Measurements from ENCODE around the gene OLFM1. TPM values are rescaled to one million over a fixed set of nuclear protein-coding genes. Genes with fewer than 3 reads are reported as not detected.

The OLFM1 gene
- total RNA-seq, 4 donors from 2014 or later, result 8.5 to 73.9 (median 19.1) TPM

- H3K27me3 ChIP-seq, result no peaks in the 10 kb centered on the region
These were observed 21.7 kb upstream of the OLFM1 start for GRCh38 chr9:135065804-135066203.

GRCh38 chr9:135066291-135066690, 21.2 kb upstream of the OLFM1 start:
- Histone ChIP-seq H3K9me3 (no peaks in the 10 kb centered on the region), H3K4me1 (no peaks in the 10 kb centered on the region), H3K36me3 (no peaks in the 10 kb centered on the region), H3K4me3 (no peak overlapping the region), H3K27me3 (no peaks in the 10 kb centered on the region), H3K27ac (no peak overlapping the region)
- no peak for DNase-seq
- TF ChIP-seq CTCF (IDR thresholded peaks at IDR 0.05), result no peak
- TF ChIP-seq POLR2A (IDR thresholded peaks at IDR 0.05), result no peak
- intact Hi-C loops (cut with DNase I; ENCODE audit: low total_unique reads), result no loop called here

More at GRCh38 chr9:135065804-135066203, 21.7 kb upstream of the OLFM1 start:
- H3K27ac ChIP-seq, result no peak overlapping the region
- no peaks in the 10 kb centered on the region for H3K36me3 ChIP-seq
- no peak for DNase-seq
- intact Hi-C loops (cut with DNase I; ENCODE audit: low total_unique reads), result no loop called here
- no peaks in the 10 kb centered on the region for H3K4me1 ChIP-seq
- H3K4me3 ChIP-seq, result no peak overlapping the region
- TF ChIP-seq POLR2A (IDR thresholded peaks at IDR 0.05), result no peak
- no peak for TF ChIP-seq CTCF (IDR thresholded peaks at IDR 0.05)
- H3K9me3 ChIP-seq, result no peaks in the 10 kb centered on the region

- Histone ChIP-seq H3K36me3 (no peaks in the 10 kb centered on the region), H3K27me3 (no peaks in the 10 kb centered on the region), H3K4me1 (no peaks in the 10 kb centered on the region), H3K9me3 (no peaks in the 10 kb centered on the region), H3K27ac (no peak overlapping the region), H3K4me3 (no peak overlapping the region)
- intact Hi-C loops (cut with DNase I; ENCODE audit: low total_unique reads), result no loop called here
- DNase-seq, result peak in 1 of 2 donors; percentile 4
- TF ChIP-seq POLR2A (IDR thresholded peaks at IDR 0.05) (no peak), CTCF (IDR thresholded peaks at IDR 0.05) (no peak)
These were observed 20.3 kb upstream of the OLFM1 start for GRCh38 chr9:135067096-135067710.

GRCh38 chr9:135068776-135069415, 18.6 kb upstream of the OLFM1 start:
- intact Hi-C loops (cut with DNase I; ENCODE audit: low total_unique reads), result no loop called here

More at GRCh38 chr9:135068776-135069415, 18.6 kb upstream of the OLFM1 start:
- Histone ChIP-seq H3K27me3 (no peaks in the 10 kb centered on the region), H3K9me3 (no peaks in the 10 kb centered on the region), H3K4me1 (no peaks in the 10 kb centered on the region), H3K4me3 (no peak overlapping the region), H3K27ac (no peak overlapping the region), H3K36me3 (no peaks in the 10 kb centered on the region)
- TF ChIP-seq POLR2A (IDR thresholded peaks at IDR 0.05) (no peak), CTCF (IDR thresholded peaks at IDR 0.05) (no peak)
- peak in 1 of 2 donors; percentile 6 for DNase-seq

Measured in uterus (tissue), 4 donors.